Osteocyte (in vitro differentiated cells): ENCODE results near the gene RCL1. TPM values are rescaled to one million over a fixed set of nuclear protein-coding genes. Genes with fewer than 3 reads are reported as not detected.
A peak's percentile ranks its signal among the peaks of the same experiment; 100 is the strongest.
"Not testable (repeated sequence)": the region's sequence is repeated elsewhere in the genome, so short reads cannot be mapped to it uniquely, and the experiment has no call there.

ENCODE experiments used
- DNase-seq: peaks from one replicate; pipeline ENCODE4 v3.0.0; 2021; ENCODE audit warnings: mixed read lengths; ENCODE audit not compliant: unreplicated experiment; ENCODE audit errors: extremely low spot score
- H3K27ac Mint-ChIP-seq: one replicate; pipeline ENCODE4 v1.8.0; 2021; ENCODE audit warnings: mild to moderate bottlenecking, mixed read lengths; ENCODE audit not compliant: unreplicated experiment
- H3K27me3 Mint-ChIP-seq: one replicate; pipeline ENCODE4 v1.8.0; 2021; ENCODE audit warnings: mixed read lengths; ENCODE audit not compliant: unreplicated experiment
- H3K36me3 Mint-ChIP-seq: one replicate; pipeline ENCODE4 v1.8.0; 2021; ENCODE audit warnings: mixed read lengths; ENCODE audit not compliant: unreplicated experiment
- H3K4me1 Mint-ChIP-seq: one replicate; pipeline ENCODE4 v1.8.0; 2021; ENCODE audit warnings: mixed read lengths; ENCODE audit not compliant: unreplicated experiment
- H3K4me3 Mint-ChIP-seq: one replicate; pipeline ENCODE4 v1.8.0; 2021; ENCODE audit warnings: mild to moderate bottlenecking, moderate library complexity, mixed read lengths; ENCODE audit not compliant: unreplicated experiment
- H3K9me3 Mint-ChIP-seq: one replicate; pipeline ENCODE4 v1.8.0; 2021; ENCODE audit warnings: mixed read lengths; ENCODE audit not compliant: unreplicated experiment
- total RNA-seq: library from RNA; stranded (reverse); gene quantifications from 2 replicates; pipeline ENCODE4 v1.2.1, GENCODE V29; 2021
- TF ChIP-seq, protein P1 (sequence below): fragments of 200-600 bp; sonication (generic); IDR thresholded peaks from 2 replicates; pipeline ENCODE4 v1.5.0; 2021; ENCODE audit warnings: antibody characterized with exemption, mild to moderate bottlenecking, moderate library complexity

The RCL1 gene
- total RNA-seq, 1 donor from 2014 or later = 13.4 TPM

- H3K4me1 Mint-ChIP-seq = peaks cover 7% of the 10 kb centered on the region
- no peak overlapping the region for H3K4me3 Mint-ChIP-seq
- no peak for DNase-seq
- H3K27ac Mint-ChIP-seq = no peak overlapping the region
- H3K36me3 Mint-ChIP-seq = no peaks in the 10 kb centered on the region
- TF ChIP-seq, protein P1, sequence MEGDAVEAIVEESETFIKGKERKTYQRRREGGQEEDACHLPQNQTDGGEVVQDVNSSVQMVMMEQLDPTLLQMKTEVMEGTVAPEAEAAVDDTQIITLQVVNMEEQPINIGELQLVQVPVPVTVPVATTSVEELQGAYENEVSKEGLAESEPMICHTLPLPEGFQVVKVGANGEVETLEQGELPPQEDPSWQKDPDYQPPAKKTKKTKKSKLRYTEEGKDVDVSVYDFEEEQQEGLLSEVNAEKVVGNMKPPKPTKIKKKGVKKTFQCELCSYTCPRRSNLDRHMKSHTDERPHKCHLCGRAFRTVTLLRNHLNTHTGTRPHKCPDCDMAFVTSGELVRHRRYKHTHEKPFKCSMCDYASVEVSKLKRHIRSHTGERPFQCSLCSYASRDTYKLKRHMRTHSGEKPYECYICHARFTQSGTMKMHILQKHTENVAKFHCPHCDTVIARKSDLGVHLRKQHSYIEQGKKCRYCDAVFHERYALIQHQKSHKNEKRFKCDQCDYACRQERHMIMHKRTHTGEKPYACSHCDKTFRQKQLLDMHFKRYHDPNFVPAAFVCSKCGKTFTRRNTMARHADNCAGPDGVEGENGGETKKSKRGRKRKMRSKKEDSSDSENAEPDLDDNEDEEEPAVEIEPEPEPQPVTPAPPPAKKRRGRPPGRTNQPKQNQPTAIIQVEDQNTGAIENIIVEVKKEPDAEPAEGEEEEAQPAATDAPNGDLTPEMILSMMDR = peak; percentile 71
- no peaks in the 10 kb centered on the region for H3K9me3 Mint-ChIP-seq
- H3K27me3 Mint-ChIP-seq = no peaks in the 10 kb centered on the region
These were observed 42.6 kb upstream of the RCL1 start for GRCh38 chr9:4750023-4750673.

DNA sequence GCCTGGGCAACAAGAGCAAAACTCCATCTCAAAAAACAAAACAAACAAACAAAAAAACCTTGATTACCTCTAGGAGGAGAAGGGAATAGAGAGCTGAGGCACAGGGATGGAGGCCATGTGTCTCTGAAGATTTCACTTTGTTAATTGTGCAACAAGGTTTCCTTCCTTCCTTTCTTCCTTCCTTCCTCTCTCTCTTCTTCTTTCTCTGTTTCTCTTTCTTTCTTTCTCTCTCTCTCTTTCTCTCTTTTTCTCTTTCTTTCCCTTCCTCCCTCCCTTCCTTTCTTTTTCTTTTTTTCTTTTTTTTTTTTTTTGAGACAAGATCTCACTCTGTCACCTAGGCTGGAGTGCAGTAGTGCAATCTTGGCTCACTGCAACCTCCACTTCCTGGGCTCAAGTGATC lies 38.2 kb upstream of the RCL1 start:
- H3K4me3 Mint-ChIP-seq, H3K36me3 Mint-ChIP-seq, H3K9me3 Mint-ChIP-seq, DNase-seq, H3K27me3 Mint-ChIP-seq: not testable (repeated sequence)
- peaks cover 20% of the 10 kb centered on the region for H3K4me1 Mint-ChIP-seq
- peak overlapping the region; percentile 36 for H3K27ac Mint-ChIP-seq

- H3K27me3 Mint-ChIP-seq = no peaks in the 10 kb centered on the region
- H3K4me3 Mint-ChIP-seq = no peak overlapping the region
- H3K9me3 Mint-ChIP-seq = no peaks in the 10 kb centered on the region
- H3K36me3 Mint-ChIP-seq = no peaks in the 10 kb centered on the region
- H3K27ac Mint-ChIP-seq = peak overlapping the region; percentile 36
- DNase-seq = no peak
- TF ChIP-seq, protein P1 = no peak
- H3K4me1 Mint-ChIP-seq = peaks cover 20% of the 10 kb centered on the region
These were observed 37.6 kb upstream of the RCL1 start for GRCh38 chr9:4755026-4755609.

GRCh38 chr9:4756420-4756819 lies 36.3 kb upstream of the RCL1 start:
- Mint-ChIP-seq H3K36me3 (no peaks in the 10 kb centered on the region), H3K27ac (no peak overlapping the region), H3K27me3 (peaks cover 1% of the 10 kb centered on the region), H3K9me3 (no peaks in the 10 kb centered on the region), H3K4me3 (no peak overlapping the region), H3K4me1 (peaks cover 20% of the 10 kb centered on the region)
- TF ChIP-seq, protein P1 = no peak
- DNase-seq = no peak

GRCh38 chr9:4760122-4760521 lies 32.6 kb upstream of the RCL1 start:
- Mint-ChIP-seq H3K36me3 (no peaks in the 10 kb centered on the region), H3K9me3 (no peaks in the 10 kb centered on the region), H3K4me1 (peaks cover 28% of the 10 kb centered on the region), H3K27ac (no peak overlapping the region), H3K4me3 (no peak overlapping the region), H3K27me3 (peaks cover 2% of the 10 kb centered on the region)
- DNase-seq = no peak
- TF ChIP-seq, protein P1 = no peak
